ENCODE results near the gene PURA. TPM values are rescaled to one million over a fixed set of nuclear protein-coding genes. Genes with fewer than 3 reads are reported as not detected.

The PURA gene
- total and polyA plus RNA-seq, 2 of the 13 experiments (the other 11 are each of a cell fraction or from before 2014, with no cell fraction given): 2.0 to 5.0 TPM

DNA sequence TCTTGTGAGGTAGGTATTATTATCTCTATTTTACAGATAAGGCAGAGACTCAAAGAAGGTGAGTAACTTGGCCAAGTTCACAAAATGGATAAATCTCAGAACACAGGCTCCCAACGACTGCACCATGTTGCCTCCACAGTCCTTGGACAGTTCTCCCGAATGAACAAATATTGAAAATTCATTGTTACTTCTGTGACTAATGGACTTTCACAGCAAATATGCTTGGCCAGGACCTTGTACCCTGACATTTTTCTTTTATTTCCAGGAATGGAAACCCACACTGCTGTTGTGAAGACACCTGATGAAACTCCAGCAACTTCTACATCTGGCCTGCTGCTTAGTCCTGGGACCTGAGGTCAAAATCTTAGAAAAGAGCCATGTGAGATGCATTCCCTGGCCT, 58.6 kb downstream of the PURA start (continued):
- TF ChIP-seq, protein P1, sequence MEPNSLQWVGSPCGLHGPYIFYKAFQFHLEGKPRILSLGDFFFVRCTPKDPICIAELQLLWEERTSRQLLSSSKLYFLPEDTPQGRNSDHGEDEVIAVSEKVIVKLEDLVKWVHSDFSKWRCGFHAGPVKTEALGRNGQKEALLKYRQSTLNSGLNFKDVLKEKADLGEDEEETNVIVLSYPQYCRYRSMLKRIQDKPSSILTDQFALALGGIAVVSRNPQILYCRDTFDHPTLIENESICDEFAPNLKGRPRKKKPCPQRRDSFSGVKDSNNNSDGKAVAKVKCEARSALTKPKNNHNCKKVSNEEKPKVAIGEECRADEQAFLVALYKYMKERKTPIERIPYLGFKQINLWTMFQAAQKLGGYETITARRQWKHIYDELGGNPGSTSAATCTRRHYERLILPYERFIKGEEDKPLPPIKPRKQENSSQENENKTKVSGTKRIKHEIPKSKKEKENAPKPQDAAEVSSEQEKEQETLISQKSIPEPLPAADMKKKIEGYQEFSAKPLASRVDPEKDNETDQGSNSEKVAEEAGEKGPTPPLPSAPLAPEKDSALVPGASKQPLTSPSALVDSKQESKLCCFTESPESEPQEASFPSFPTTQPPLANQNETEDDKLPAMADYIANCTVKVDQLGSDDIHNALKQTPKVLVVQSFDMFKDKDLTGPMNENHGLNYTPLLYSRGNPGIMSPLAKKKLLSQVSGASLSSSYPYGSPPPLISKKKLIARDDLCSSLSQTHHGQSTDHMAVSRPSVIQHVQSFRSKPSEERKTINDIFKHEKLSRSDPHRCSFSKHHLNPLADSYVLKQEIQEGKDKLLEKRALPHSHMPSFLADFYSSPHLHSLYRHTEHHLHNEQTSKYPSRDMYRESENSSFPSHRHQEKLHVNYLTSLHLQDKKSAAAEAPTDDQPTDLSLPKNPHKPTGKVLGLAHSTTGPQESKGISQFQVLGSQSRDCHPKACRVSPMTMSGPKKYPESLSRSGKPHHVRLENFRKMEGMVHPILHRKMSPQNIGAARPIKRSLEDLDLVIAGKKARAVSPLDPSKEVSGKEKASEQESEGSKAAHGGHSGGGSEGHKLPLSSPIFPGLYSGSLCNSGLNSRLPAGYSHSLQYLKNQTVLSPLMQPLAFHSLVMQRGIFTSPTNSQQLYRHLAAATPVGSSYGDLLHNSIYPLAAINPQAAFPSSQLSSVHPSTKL (CRISPR knock-in tag; IDR thresholded peaks at IDR 0.05): peak; percentile 68; the same call in 1 of the 2 replicates
- TF ChIP-seq RXRB (CRISPR knock-in tag; IDR thresholded peaks at IDR 0.05; ENCODE audit: borderline replicate concordance) (peak; percentile 22; the same call in 1 of the 2 replicates), NFKBIZ (CRISPR knock-in tag; IDR thresholded peaks at IDR 0.05) (no peak), HDAC2 (CRISPR knock-in tag; IDR thresholded peaks at IDR 0.05) (no peak; the same call in 1 of the 2 replicates), ZNF441 (CRISPR knock-in tag; IDR thresholded peaks at IDR 0.05; ENCODE audit: borderline replicate concordance) (no peak), ZNF781 (CRISPR knock-in tag; IDR thresholded peaks at IDR 0.05; ENCODE audit: borderline replicate concordance, not compliant biosample characterization) (no peak), SRSF9 (IDR thresholded peaks at IDR 0.05; ENCODE audit: borderline replicate concordance, insufficient read depth, low read depth, low read length, poor library complexity, severe bottlenecking) (no peak), SOX5 (CRISPR knock-in tag; IDR thresholded peaks at IDR 0.05; ENCODE audit: borderline replicate concordance) (peak; percentile 71; the same call in 1 of the 2 replicates), KLF16 (CRISPR knock-in tag; IDR thresholded peaks at IDR 0.05) (no peak), ARID2 (CRISPR knock-in tag; IDR thresholded peaks at IDR 0.05; ENCODE audit: borderline replicate concordance) (no peak), ATF1 (CRISPR knock-in tag; IDR thresholded peaks at IDR 0.05) (0 out of 2 replicates have a peak, but pooled peaks have one; percentile 24), PHF21A (CRISPR knock-in tag; IDR thresholded peaks at IDR 0.05) (0 out of 2 replicates have a peak, but pooled peaks have one; percentile 20), PRMT3 (CRISPR knock-in tag; IDR thresholded peaks at IDR 0.05; ENCODE audit: borderline replicate concordance, low read depth) (no peak)
